Activated T-cell treated with anti-CD3 and anti-CD28 coated beads for 4 hours (primary cell): ENCODE measurements around the gene PPM1F.

Experiments used
- DNase-seq: peaks from one replicate; pipeline ENCODE4 v3.0.0-alpha.2; 2020

Gene PPM1F

GRCh38 chr22:21960200-21961126, 7.8 kb upstream of the PPM1F start:
- DNase-seq, result no peak

- DNase-seq, result no peak
Observed at GRCh38 chr22:21959274-21960074, 6.8 kb upstream of the PPM1F start.

GRCh38 chr22:21958360-21959273, 6.0 kb upstream of the PPM1F start:
- no peak for DNase-seq

GRCh38 chr22:21951931-21952465, 650 bp downstream of the PPM1F start:
- DNase-seq, result no peak

DNA sequence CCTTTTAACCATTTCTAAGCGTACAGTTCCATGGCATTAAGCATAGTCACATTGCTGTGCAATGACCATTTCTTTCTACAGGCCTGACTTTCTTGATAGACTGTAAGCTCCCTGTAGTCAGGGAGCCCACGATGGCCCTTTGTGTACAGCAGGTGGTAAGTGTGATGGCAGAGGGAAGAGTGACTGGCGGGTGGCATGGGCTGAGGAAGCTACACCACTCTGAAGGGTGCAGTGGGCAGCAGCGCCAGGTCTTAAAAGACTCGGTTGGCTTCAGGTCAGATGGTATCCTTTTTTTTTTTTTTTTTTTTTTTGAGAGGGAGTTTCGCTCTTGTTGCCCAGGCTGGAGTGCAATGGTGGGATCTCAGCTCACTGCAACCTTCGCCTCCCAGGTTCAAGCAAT, 1.6 kb downstream of the PPM1F start:
- DNase-seq, result no peak

GRCh38 chr22:21949948-21950347, 2.7 kb downstream of the PPM1F start:
- no peak for DNase-seq

GRCh38 chr22:21949569-21949918, 3.1 kb downstream of the PPM1F start:
- no peak for DNase-seq

GRCh38 chr22:21948824-21949568, 3.7 kb downstream of the PPM1F start:
- no peak for DNase-seq

DNA sequence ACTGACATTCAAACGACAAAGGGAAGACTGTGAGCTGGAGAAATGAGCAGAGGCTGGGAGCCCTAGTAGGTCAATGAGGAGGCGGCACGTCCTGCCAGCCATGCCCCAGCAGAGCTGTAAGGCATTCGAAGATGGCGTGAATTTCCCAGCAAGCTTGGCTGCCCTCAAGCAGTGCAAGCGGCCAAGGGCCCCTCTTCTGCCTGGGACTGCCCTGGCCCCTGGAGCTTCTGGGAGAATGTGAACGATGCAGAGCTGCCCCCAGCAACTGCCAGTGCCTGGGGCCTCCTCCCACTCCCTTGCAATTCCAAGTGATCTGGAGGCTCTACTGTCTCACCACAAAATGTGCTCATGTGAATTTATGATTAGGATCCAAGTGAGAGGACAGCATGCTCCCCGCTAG, 4.3 kb downstream of the PPM1F start:
- no peak for DNase-seq

- DNase-seq, result no peak
Observed at GRCh38 chr22:21947040-21948014, 5.3 kb downstream of the PPM1F start.

- no peak for DNase-seq
Observed at GRCh38 chr22:21946262-21946925, 6.3 kb downstream of the PPM1F start.

DNA sequence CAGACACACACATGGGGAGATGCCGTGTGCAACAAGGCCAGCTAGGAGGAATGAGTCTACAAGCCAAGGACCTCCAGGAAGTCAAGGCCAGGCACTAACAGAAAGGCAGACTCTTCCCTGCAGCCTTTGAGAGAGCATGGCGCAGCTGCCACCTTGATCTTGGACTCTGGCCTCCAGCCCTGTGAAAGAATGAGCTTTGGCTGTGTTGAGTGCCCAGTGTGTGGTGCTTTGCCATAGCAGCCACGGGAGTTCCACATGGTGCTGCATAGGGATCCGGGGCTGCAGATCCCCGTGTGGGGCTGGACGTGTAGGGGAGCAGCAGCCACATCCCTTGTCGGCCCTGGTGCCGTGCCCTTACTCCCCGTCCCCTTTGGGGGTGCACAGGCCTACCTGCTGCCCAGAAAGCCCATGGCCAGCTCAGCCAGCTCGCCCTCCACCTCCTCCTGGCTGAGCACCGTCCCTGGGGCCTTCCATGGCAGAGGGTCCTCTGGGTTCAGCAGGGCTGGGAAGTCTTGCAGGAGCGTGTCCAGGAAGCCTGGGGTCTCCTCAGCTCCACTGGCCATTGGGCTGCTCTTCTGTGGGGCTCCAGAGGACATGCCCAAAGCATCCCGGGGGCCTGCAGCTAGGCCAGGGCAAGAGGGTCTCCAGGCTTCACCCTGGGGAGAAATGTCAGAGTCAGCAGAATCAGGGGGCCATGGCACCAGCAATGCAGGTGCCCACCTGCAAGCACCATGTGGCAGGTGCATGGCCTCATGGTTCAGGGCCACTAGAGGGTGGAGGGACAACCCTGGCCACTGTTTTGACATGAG, 7.0 kb downstream of the PPM1F start:
- DNase-seq, result no peak

GRCh38 chr22:21944871-21945270, 7.8 kb downstream of the PPM1F start:
- DNase-seq, result no peak

- DNase-seq, result no peak
Observed at GRCh38 chr22:21943571-21944448, 8.8 kb downstream of the PPM1F start.

GRCh38 chr22:21942407-21943343, 10.0 kb downstream of the PPM1F start:
- DNase-seq, result no peak

GRCh38 chr22:21941921-21942320, 10.7 kb downstream of the PPM1F start:
- no peak for DNase-seq

DNA sequence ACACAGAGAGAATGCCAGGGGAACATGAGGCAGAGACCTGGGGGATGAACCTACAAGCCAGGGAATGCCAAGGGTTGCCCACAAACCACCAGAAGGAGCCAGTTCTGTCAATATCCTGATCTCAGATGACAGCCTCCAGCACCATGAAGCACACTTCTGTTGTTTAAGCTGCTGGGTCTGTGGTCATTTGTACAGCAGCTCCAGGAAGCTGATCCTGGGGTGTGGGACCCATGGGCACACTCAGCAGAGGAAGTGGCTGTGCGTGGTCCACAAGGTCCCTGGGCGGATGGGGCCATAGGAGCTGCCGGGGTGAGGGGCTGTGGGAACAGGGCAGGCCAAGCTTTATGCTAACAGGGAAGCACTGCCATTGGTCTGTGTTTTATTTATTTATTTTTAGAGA, 12.1 kb downstream of the PPM1F start:
- DNase-seq, result no peak
